Astrocyte (in vitro differentiated cells and primary cell): ENCODE data around the gene WSB1. TPM values are rescaled to one million over a fixed set of nuclear protein-coding genes. Genes with fewer than 3 reads are reported as not detected.

Experiments
- DNase-seq: peaks from one replicate; pipeline ENCODE4 v3.0.0-alpha.2; 2010; ENCODE audit warnings: low read depth
- FAIRE-seq: peaks from 2 replicates; lab custom pipeline; 2011; peaks lifted over from hg19 to GRCh38; lab: Jason Lieb, UNC
- H2AFZ ChIP-seq: 2 replicates; pipeline ENCODE4 v1.6.0; 2012; ENCODE audit warnings: low read depth, low read length, inconsistent platforms
- H3K27ac ChIP-seq: 2 replicates; pipeline ENCODE4 v1.5.1; 2011; ENCODE audit warnings: low read depth, low read length, inconsistent platforms
- H3K27me3 ChIP-seq: 2 replicates; pipeline ENCODE4 v1.6.0; 2011; ENCODE audit warnings: low read length, inconsistent platforms; ENCODE audit not compliant: insufficient read depth
- H3K36me3 ChIP-seq: 2 replicates; pipeline ENCODE4 v1.5.1; 2011; ENCODE audit warnings: low read length, inconsistent platforms; ENCODE audit not compliant: insufficient read depth
- H3K4me1 ChIP-seq: 2 replicates; pipeline ENCODE4 v1.5.1; 2011; ENCODE audit warnings: low read length, inconsistent platforms; ENCODE audit not compliant: insufficient read depth
- H3K4me2 ChIP-seq: 2 replicates; pipeline ENCODE4 v1.6.0; 2012; ENCODE audit warnings: low read length, inconsistent platforms
- H3K4me3 ChIP-seq: 2 replicates; pipeline ENCODE4 v1.5.1; 2011; ENCODE audit warnings: low read depth, mild to moderate bottlenecking, low read length, inconsistent platforms; ENCODE audit not compliant: insufficient read depth
- H3K79me2 ChIP-seq: 2 replicates; pipeline ENCODE4 v1.6.0; 2012; ENCODE audit warnings: mild to moderate bottlenecking, low read length, inconsistent platforms; ENCODE audit not compliant: insufficient read depth
- H3K9ac ChIP-seq: 2 replicates; pipeline ENCODE4 v1.6.0; 2012; ENCODE audit warnings: mild to moderate bottlenecking, low read length, inconsistent platforms
- H3K9me3 ChIP-seq: 2 replicates; pipeline ENCODE4 v1.5.1; 2012; ENCODE audit warnings: low read depth, mild to moderate bottlenecking, low read length, inconsistent platforms; ENCODE audit not compliant: insufficient read depth
- H4K20me1 ChIP-seq: 2 replicates; pipeline ENCODE4 v1.6.0; 2012; ENCODE audit warnings: low read length, inconsistent platforms; ENCODE audit not compliant: insufficient read depth
- H3K27ac Mint-ChIP-seq: one replicate; pipeline ENCODE4 v1.8.0; 2021; ENCODE audit warnings: mild to moderate bottlenecking, mixed read lengths; ENCODE audit not compliant: unreplicated experiment
- H3K27me3 Mint-ChIP-seq: one replicate; pipeline ENCODE4 v1.8.0; 2021; ENCODE audit warnings: low read depth, mixed read lengths; ENCODE audit not compliant: unreplicated experiment
- H3K36me3 Mint-ChIP-seq: one replicate; pipeline ENCODE4 v1.8.0; 2021; ENCODE audit warnings: low read depth, mixed read lengths; ENCODE audit not compliant: unreplicated experiment
- H3K4me1 Mint-ChIP-seq: one replicate; pipeline ENCODE4 v1.8.0; 2021; ENCODE audit warnings: low read depth, mixed read lengths; ENCODE audit not compliant: unreplicated experiment
- H3K4me3 Mint-ChIP-seq: one replicate; pipeline ENCODE4 v1.8.0; 2021; ENCODE audit warnings: mild to moderate bottlenecking, moderate library complexity, mixed read lengths; ENCODE audit not compliant: unreplicated experiment
- H3K9me3 Mint-ChIP-seq: one replicate; pipeline ENCODE4 v1.8.0; 2021; ENCODE audit warnings: mild to moderate bottlenecking, mixed read lengths; ENCODE audit not compliant: unreplicated experiment
- CTCF ChIP-seq: IDR thresholded peaks from 2 replicates; pipeline ENCODE4 v1.5.1; 2011; ENCODE audit warnings: low read depth, mild to moderate bottlenecking, inconsistent platforms, low read length, moderate library complexity; ENCODE audit not compliant: insufficient read depth
- EZH2 ChIP-seq: IDR thresholded peaks from 2 replicates; pipeline ENCODE4 v1.6.1; 2012; ENCODE audit warnings: mild to moderate bottlenecking, low read length, inconsistent platforms; ENCODE audit not compliant: insufficient read depth
- total RNA-seq: library from RNA; stranded (reverse); gene quantifications from 2 replicates; pipeline ENCODE4 v1.2.1, GENCODE V29; 2021

WSB1 gene
- total RNA-seq, 1 donor from 2014 or later: 217 TPM

DNA sequence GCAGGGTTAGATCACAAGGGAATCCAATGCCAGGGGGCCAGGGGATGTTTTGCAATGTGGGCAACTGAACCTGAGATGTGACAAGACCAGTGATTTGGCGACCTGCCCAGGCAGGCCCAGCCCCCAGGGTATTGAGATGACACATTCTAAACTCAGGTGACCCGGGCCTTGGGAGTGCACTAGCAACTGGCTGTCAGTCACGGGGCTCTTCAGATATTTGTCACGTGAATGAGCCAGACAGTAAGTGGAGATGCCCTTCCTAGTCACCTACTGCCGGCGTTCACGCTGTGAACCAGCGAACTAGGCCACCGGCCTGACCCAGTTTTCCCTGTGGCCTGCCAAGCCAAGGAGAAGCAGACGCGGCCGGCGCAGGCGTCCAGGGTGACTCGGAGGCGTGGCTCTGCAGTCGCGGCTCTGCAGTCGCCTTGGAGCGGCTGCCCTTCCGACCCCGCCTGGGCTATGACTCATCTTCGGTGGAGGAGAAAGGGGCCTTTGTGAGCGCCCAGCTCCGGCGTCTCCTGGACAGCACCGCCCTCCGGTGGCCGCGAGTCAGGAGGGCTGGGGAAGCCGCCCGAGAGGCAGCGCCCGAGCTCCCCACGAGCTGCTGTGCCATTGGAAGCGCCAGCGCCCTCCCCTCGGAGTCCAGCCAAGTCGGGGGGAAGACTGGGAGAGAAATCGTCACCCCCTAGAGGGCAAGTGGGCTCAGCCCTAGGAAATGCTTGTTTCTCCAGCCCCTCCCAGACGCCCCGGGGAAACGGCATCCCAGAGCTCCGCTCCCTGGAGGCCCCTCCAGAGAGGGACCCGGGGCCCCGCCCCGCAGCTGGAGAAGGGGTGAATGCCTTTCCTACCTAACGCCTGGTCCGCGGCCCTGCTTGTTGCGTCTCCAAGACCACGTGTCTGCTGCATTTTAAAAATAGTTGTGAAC is 38.8 kb downstream of the WSB1 start:
- Mint-ChIP-seq H3K9me3 (no peaks in the 10 kb centered on the region), H3K36me3 (no peaks in the 10 kb centered on the region), H3K27ac (no peak overlapping the region), H3K4me3 (peak overlapping the region; percentile 81), H3K27me3 (no peaks in the 10 kb centered on the region), H3K4me1 (peaks cover 13% of the 10 kb centered on the region)
- TF ChIP-seq CTCF (peak; percentile 52), EZH2 (no peak)
- peak overlapping the region; percentile 80 for H3K27ac ChIP-seq
- peak overlapping the region; percentile 83 for H2AFZ ChIP-seq
- no peaks in the 10 kb centered on the region for H3K27me3 ChIP-seq
- no peaks in the 10 kb centered on the region for H3K9me3 ChIP-seq
- H3K4me1 ChIP-seq: peaks cover 11% of the 10 kb centered on the region
- peak overlapping the region; percentile 79 for H3K9ac ChIP-seq
- no peaks in the 10 kb centered on the region for H4K20me1 ChIP-seq
- no peaks in the 10 kb centered on the region for H3K79me2 ChIP-seq
- H3K4me2 ChIP-seq: peak overlapping the region; percentile 83
- no peaks in the 10 kb centered on the region for H3K36me3 ChIP-seq
- DNase-seq (peak; percentile 93), FAIRE-seq (no peak)
- peak overlapping the region; percentile 53 for H3K4me3 ChIP-seq

GRCh38 chr17:27333410-27333980 is 39.6 kb downstream of the WSB1 start:
- no peaks in the 10 kb centered on the region for H3K9me3 ChIP-seq
- H3K79me2 ChIP-seq: no peaks in the 10 kb centered on the region
- peak overlapping the region; percentile 80 for H3K27ac ChIP-seq
- TF ChIP-seq EZH2: no peak
- TF ChIP-seq CTCF: no peak
- FAIRE-seq (no peak), DNase-seq (no peak)
- Mint-ChIP-seq H3K4me3 (peak overlapping the region; percentile 81), H3K4me1 (peaks cover 13% of the 10 kb centered on the region), H3K36me3 (no peaks in the 10 kb centered on the region), H3K9me3 (peaks cover 3% of the 10 kb centered on the region), H3K27ac (peak overlapping the region; percentile 80), H3K27me3 (peaks cover 3% of the 10 kb centered on the region)
- H3K4me1 ChIP-seq: peaks cover 11% of the 10 kb centered on the region
- H3K27me3 ChIP-seq: no peaks in the 10 kb centered on the region
- H3K4me3 ChIP-seq: peak overlapping the region; percentile 53
- no peaks in the 10 kb centered on the region for H3K36me3 ChIP-seq
- H3K4me2 ChIP-seq: peak overlapping the region; percentile 83
- no peaks in the 10 kb centered on the region for H4K20me1 ChIP-seq
- H3K9ac ChIP-seq: peak overlapping the region; percentile 79
- H2AFZ ChIP-seq: peak overlapping the region; percentile 83
